ENCODE results near the gene PFDN4.

DNA sequence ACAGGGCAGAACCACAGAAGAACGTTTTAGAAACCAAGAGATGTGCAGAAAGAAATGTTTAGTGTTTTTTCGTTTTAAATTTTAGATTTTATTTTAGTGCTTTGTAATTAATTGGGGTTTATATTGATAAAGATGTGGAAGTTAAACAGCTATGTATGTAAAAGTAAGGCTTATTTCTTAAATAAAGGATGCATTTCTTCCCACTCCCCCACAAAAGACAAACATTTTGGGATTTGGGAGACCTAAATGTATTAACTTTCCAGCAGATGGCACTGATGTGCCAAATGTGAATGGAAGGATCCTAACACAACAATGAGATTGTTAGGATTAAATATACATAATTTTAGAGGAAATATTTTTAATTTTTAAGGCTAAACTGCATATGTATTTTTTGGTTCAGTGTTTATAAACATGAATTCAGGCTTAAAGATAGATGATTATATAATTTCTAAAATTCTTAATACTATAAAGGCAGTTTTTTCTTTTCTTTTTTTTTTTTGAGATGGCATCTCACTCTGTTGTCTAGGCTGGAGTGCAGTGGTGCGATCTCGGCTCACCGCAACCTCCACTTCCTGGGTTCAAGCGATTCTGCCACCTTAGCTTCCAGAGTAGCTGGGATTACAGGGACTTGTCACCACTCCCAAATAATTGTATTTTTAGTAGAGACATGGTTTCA, 12.0 kb downstream of the PFDN4 start:
- TF ChIP-seq, protein P1, sequence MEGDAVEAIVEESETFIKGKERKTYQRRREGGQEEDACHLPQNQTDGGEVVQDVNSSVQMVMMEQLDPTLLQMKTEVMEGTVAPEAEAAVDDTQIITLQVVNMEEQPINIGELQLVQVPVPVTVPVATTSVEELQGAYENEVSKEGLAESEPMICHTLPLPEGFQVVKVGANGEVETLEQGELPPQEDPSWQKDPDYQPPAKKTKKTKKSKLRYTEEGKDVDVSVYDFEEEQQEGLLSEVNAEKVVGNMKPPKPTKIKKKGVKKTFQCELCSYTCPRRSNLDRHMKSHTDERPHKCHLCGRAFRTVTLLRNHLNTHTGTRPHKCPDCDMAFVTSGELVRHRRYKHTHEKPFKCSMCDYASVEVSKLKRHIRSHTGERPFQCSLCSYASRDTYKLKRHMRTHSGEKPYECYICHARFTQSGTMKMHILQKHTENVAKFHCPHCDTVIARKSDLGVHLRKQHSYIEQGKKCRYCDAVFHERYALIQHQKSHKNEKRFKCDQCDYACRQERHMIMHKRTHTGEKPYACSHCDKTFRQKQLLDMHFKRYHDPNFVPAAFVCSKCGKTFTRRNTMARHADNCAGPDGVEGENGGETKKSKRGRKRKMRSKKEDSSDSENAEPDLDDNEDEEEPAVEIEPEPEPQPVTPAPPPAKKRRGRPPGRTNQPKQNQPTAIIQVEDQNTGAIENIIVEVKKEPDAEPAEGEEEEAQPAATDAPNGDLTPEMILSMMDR (IDR thresholded peaks at IDR 0.05), result peak; percentile 13 to 67 (median 56)
- TF ChIP-seq POLR2A (IDR thresholded peaks at IDR 0.05), result no peak
